GM18498 (cell line): ENCODE data around the gene KSR1.
"Not testable (repeated sequence)": the region's sequence is repeated elsewhere in the genome, so short reads cannot be mapped to it uniquely, and the experiment has no call there.

Source experiments
- ATAC-seq: cut with Tn5 transposase; IDR thresholded peaks from one replicate; pipeline ENCODE4 v1.9.1; 2021; ENCODE audit warnings: mild to moderate bottlenecking, moderate library complexity; ENCODE audit not compliant: unreplicated experiment

The KSR1 gene

GRCh38 chr17:27670791-27671590 lies 214.7 kb downstream of the KSR1 start:
- ATAC-seq = no peak

- no peak for ATAC-seq
Measured at GRCh38 chr17:27671591-27671910, 215.3 kb downstream of the KSR1 start.

- ATAC-seq = not testable (repeated sequence)
Measured at GRCh38 chr17:27671977-27672480, 215.8 kb downstream of the KSR1 start.

- no peak for ATAC-seq
Measured at GRCh38 chr17:27674335-27674734, 218.1 kb downstream of the KSR1 start.
